GM21786 (cell line): ENCODE data around the gene UQCRQ.
"Not testable (repeated sequence)": the region's sequence is repeated elsewhere in the genome, so short reads cannot be mapped to it uniquely, and the experiment has no call there.

Source experiments
- ATAC-seq: cut with Tn5 transposase; IDR thresholded peaks from one replicate; pipeline ENCODE4 v1.9.1; 2021; ENCODE audit not compliant: unreplicated experiment

UQCRQ gene

DNA sequence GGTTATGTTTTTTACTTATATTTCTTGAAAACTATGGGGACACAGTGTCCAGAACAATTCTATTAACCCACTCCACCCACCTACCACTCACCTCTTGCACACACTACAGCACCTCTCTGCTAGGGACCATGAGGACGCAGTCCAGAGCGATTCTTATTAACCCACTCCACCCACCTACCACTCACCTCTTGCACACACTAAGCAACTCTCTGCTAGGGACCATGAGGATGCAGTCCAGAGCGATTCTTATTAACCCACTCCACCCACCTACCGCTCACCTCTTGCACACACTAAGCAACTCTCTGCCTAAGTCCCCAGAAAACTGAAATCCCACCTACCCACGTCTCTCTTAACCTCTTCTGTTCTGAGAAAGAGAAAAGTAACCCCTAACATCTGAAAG is 33.8 kb upstream of the UQCRQ start:
- ATAC-seq = no peak

DNA sequence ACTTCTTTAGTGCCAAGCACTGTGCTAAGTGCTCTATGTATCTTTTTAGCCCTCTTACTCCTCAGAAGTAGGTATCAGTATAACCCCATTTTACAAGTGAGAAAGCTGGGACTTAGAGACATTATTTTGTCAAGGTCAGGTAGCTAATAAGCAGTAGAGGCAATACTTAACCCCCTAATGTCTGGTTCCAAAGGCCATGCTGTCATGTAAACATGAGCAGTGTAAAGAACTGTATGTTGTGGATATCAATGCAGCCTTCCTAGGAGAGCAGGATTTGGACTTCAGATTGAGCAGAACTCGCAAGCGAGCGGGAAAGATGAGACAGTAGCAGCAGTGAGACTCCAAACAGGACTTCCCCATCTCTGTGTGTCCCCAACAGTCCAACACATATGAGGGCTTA is 32.4 kb upstream of the UQCRQ start:
- ATAC-seq = no peak

DNA sequence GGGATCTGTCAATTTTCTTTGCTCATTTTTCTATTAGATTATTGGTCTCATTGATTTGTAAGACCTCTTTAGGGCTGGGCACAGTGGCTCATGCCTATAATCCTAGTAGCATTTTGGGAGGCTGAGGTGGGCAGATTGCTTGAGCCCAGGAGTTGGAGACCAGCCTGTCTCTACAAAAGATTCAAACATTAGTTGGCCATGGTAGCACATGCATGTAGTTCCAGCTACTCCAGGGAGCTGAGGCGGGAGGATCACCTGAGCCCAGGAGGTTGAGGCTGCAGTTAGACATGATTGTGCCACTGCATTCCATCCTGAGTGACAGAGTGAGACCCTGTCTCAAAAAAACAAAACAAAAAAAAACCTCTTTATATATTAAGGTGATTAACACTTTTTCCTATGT is 29.6 kb upstream of the UQCRQ start:
- no peak for ATAC-seq

DNA sequence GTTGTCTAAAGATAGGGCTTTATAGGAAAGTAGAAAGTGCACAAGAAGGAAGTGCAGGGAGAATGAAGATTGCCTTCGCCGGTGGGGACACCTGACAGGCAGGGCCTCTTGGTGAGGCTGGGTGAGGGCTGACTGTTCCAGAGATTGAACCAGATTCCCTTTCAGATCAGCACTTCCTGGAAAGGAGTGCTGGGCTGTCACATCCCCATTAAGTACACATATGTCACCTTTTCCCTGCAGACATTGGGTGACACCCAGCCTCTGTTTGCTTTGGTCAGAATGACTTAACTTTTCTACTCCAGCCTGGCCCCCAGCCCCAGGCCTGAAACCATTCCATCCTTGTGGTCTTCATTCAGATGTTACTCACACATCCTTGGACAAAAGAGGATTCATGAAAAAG is 28.6 kb upstream of the UQCRQ start:
- no peak for ATAC-seq

DNA sequence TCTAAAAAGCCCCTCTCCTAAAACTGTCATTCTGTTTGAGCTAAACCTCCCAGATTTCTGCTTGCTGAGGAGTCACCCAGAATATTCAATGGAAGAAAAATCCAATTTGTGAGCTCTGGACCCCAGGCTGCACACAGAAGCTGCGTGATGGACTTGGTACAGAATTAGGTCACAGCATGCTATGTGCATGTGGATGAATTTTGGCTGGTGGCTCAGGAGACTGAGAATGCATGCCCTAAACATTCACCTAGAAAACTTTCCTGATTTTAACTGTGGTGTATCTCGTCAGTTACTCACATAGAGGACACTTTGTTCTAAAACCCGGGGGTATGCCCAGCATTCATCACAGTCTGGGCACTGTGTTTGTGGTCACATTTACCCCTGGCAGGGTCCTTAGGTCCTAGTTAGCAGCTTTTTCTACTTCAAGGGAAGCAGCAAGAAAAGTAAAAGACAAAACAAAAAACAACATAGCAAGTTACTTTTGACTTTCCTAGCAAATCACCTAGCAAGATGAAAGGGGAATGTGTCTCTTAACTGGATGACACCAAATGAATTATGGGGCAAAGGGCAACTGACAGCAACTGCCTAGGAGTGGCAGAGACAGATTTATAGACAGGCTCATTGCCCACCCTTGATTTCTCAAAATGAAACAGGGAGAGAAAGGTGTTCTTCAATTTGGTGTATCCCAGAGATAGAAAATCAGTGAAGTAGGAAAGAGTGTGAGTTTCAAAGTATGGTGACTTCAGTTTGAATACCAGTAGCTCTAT is 27.7 kb upstream of the UQCRQ start:
- no peak for ATAC-seq

DNA sequence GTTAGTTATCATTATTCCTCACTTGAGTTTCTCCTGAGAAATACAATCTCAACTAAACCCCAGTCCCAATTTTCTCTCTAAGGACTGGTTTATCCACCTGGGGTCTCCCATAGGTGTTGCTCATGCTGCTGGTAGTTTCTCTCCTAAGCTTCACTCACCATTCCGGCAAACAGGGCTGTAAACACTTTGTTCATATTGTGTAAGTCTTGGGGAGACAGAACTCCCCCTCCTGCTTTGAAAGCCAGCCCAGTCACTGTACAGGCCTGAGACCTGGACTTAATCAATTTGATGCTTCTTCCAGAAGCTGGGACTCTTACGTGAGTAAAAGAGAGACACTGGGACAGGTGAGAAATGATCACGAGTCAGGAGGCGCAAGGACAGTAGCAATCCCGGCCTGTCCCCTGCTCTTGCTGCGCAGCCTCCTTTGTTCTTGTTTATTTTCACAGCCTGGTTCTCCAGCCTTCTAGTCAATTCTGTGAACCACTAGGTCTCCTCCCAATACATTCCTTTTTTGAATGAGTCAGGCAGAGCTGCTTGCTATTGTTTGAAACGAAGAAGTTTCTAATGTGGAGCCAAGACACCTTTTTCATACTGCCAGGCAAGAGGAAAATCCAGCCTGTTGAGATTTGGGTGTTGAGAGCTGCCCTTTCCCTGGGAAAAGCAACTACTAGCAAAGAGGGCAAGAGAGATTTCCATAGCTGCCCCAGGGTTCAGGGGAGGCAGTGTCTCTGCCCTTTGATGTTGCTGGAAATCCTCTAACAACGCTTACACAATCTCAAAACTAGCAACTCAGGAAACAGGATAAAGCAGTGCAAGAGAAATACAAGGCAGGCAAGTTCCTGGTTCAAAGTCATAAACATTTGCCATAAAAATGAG is 26.8 kb upstream of the UQCRQ start:
- no peak for ATAC-seq

DNA sequence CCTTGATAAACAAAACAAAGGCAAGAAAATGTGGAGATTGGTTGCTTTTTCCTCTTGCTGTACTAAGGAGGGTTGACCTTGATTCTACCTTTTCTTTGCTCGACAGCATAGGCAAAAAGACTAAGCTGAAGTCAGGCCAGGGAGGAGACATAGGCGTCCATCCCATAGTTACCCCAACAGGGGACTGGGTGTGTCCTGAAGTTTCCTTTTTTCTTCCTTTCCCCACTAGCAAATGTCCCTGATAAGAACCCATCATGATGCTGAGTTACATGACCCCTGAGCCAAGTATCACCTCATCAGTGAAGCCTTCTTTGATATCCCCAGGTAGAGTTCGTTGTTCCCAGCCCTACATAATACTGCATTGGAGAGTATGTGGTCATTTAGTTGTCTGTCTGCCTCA is 26.1 kb upstream of the UQCRQ start:
- ATAC-seq = no peak

DNA sequence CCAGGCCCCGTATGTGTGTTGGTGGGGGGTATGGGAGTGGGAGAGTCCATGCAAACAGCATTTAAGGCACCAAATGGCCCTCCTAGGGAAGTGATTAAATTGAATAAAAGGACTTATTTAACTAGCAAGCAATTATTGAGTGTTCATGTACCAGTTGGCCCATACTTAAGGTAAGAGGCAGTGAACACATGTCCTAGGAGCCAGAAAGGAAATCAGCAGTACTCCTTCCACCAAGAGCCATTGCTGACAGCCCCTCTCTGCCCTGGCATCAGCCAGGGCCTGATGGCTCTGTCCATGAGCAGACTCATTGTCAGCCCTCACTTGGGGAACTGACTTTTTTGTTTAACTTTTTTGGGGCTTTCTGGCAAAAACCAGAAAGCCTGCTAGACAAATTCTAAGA is 25.5 kb upstream of the UQCRQ start:
- ATAC-seq = no peak

DNA sequence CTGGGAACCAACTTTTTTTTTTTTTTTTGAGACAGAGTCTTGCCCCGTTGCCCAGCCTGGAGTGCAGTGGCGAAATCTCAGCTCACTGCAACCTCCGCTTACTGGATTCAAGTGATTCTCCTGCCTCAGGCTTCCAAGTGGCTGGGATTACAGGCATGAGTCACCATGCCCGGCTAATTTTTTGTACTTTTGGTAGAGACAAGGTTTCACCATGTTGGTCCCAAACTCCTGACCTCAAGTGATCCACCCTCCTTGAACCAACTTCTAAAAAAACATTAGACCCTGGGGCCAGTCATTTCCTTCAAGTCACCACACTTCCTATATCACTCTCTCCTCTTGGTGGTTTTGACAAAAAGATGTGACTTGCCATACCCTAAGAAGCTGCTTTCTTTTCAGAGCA is 25.1 kb upstream of the UQCRQ start:
- no peak for ATAC-seq

DNA sequence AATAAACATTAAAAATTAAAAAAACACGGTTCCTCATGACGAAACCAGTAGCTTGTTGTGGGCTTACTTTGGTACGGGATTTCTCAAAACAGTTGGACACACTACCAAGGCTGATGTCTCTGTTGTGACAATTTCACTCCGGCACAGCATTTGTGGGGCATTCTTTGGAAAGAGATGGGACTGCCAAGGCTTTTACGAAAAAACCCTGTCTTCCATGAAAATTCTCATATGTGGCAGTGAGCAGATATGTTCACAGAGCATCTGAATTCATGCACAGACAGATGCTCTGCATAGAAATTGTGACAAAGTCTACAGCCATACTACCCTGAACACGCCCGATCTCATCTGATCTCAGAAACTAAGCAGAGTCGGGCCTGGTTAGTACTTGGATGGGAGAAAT is 18.2 kb upstream of the UQCRQ start:
- ATAC-seq = no peak

DNA sequence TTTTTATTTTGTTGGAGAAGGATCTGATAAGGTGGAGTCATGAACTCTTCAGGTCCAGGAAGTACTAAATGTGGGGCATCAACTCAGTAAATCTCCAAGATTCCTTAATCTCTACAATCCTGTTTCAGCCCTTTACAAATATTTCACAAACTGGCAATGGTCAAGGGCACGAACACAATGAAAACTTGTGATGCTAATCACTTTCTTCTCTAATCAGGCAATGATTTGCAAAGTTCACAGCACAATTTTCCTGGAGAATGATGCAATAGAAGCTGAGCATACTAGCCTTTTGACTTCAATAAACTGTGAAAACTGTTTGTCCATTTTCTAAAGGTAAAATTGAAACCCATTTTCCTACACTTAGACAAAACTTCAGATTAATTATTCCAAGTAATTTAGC is 17.1 kb upstream of the UQCRQ start:
- ATAC-seq = no peak

DNA sequence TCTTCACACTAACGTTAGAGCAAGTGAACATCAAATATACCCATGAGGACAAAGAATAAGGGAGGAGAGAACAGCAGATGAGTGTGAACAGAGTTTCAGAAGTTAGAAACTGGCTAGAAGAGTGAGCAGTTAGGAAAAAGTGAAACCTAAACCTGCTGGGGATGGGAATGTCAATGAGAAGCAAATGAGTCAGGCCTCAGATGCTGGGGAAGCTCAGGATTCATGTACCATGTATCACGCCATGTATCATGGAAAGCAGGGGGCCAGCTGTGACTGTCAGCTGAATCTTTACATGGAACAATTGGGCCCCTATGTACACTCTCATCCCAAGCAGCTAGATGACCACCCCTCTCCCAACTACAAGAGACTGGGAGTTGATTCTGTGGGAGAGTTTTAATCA is 16.4 kb upstream of the UQCRQ start:
- no peak for ATAC-seq

DNA sequence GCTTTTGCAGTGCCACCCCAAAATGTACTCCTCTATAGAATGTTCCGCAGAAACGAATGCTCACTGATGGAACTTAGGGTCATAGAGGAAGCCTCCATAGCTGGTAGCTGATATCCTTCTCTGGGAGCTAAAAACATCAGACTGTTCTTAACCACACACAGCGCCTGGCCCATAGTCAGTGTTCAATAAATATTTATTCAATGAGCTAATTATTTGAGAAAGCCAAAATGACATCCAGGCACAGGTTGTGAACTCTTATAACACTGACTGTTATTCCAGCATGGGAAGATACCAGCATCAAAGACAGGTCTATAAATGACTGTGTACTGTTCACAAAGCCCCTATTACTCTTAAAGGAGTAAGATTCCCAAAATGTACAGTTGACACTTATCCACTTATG is 13.1 kb upstream of the UQCRQ start:
- no peak for ATAC-seq

DNA sequence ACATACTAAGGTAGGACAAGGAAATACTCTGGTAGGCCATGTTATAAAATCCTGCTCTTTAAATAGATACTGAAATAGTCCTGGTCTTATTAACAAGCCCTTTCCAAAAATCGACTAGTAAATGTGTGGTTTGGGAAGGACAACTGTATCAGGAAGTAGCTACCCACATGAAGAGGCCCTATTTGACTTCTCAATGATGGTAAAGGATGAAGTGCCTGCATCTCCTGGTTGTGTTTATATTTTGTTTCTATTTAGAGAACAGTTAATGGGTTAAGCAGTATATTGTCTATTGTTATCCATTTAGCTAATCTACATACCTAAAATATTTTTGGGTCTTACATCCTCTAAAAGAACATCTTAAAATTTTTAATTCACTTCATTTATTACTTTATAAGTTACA is 12.7 kb upstream of the UQCRQ start:
- no peak for ATAC-seq

DNA sequence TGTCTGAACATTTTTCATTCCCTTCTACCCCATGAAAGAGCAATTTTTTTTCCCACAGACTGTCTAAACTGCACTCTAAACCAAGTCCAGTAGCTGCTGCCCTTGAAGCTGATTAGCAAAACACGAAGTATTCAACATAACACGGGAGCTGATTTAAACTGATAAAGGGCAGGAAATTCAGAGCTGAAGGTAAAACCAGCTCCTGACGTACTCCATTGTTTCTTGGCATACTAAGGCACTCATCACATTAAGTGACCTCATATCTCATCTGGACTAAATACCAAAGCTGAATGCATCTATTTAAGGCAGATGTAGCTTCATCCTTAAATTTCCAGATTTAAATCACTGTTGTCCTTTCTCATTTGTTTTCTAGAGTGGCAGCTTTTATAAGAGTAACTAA is 12.1 kb upstream of the UQCRQ start:
- ATAC-seq = no peak

DNA sequence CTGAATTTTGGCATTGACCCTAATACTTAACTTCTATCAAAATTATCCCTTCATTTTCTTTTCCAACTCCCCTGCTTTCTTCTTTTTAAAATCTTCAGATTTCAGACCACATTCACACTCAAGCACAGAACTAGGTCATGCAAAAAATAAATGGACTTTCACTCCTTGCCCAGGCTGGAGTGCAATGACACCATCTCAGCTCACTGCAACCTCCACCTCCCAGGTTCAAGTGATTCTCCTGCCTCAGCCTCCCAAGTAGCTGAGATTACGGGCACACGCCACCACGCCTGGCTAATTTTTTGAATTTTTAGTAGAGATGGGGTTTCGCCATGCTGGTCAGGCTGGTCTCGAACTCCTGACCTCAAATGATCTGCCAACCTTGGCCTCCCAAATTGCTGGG is 11.4 kb upstream of the UQCRQ start:
- ATAC-seq = not testable (repeated sequence)

DNA sequence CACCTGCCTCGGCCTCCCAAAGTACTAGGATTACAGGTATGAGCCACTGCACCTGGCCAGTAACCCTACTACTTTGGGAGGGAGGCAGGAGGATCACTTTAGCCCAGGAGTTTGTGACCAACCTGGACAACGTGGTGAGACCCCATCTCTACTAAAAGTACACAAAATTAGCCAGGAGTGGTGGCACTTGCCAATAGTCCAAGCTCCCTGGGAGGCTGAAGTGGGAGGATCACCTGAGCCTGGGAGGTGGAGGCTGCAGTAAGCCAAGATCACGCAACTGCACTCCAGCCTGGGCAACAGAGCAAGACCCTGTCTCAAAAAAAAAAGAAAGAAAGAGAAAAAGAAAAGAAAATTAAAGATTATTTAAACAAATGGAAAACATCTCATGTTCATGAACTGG is 10.4 kb upstream of the UQCRQ start:
- ATAC-seq = no peak

DNA sequence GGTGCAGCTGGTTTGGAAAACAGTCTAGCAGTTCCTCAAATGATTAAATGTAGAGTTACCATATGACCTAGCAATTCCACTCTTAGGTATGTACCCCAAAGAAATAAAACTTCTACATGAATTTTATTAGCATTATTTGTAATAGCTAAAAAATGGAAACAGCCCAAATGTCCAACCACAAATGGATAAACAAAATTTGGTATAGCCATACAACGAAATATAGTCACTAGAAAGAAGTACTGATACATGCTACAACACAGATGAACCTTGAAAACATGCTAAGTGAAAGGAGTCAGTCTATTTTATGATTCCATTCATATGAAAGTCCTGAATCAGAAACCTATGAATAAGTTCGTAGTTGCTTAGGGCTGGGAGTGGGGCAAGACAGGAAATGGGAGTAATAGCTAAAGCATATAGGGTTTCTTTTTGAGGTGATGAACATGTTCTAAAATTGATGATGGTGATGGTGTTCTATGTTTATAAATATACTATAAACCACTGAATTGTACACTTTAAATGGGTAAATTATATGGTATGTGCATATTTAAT is 6.5 kb upstream of the UQCRQ start:
- no peak for ATAC-seq

DNA sequence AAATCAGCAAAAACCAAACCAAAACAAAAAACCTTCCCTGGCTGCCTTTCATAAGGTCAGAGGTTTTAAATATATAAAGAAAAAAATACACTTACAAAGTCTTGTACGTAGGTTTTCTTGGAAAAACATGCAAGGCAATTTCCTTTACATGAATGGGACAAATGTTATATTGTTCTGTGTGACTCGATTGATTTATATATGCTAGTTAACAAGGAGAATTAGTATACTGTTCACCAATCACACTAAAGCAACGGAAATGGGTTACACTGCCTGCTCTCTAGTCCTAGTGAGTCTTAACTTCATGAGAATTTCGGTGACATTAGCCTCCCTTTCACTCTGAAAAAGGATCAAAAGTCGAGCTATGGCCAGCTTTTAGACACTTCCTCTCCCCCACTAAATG is 5.7 kb upstream of the UQCRQ start:
- ATAC-seq = no peak

DNA sequence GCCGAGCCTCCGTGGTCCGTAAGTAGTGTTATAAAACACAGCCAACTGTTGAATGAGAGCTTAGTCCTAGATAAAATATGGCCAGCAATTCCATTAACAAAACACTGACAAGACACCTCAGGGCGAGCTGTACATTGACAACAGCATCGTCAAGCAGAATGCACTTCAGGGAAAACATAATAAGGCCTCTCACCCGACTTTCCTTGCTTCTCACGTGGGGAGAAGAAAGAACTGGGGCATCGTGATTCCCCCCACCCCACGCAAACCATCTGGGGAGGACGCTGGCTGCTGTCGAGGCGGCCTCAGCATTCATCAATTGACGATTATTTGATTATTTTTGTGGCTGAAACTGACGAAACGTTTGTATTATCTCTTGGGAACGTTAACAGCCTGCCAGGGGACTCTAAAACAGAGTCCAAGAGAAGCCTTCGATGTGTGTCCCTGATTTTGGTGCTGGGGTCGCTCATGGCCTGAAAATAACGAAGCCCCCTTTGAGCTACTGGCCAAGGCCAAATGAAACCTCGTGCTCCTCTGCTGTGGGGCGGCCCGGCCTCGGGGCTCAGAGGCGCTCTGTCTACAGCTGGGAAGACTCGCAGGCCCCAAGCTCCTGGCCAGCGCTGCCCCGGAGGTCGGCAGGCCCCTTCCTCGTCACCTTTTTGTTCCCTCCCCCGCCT is 637 bp upstream of the UQCRQ start:
- peak; percentile 18 for ATAC-seq

DNA sequence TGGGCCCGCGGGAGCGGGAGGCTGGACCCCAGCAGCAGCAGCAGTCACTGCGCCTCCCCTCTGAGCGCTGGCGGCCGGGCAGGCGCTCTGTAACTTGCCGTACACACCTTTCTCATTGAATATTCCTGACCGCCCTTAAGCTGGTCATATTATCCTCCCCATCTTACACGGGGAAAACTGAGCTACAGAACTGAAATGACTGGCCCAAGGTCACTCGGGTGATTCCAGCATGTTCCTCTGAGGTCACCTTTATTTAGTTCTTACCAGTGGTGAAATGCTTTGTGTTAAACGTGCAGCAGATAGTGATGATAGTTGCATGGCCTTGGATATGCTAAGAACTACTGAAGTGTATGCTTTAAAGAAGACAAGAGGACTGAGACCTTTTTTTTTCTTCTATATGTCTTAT is 607 bp downstream of the UQCRQ start:
- no peak for ATAC-seq

DNA sequence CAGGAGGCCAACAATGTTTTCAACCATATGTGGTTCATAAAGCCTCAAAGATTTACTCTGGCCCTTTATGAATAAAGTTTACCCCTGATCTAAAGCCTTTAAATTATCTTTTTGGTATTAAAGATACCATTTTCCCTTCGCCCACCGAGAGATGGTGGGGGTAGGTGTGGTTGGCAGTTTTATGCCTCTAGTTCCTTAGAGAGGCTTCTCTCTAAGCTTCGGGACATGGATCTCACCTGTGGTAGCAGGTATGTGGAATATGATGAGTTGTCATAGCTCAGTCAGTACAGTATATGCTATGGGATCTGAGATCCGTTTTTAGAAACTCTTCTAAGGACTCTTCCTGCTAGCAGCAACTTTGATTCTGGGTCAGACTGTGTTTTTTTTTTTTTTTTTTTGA is 2.3 kb downstream of the UQCRQ start:
- no peak for ATAC-seq
